SU-DHL-6 (cell line): Measurements from ENCODE around the gene BLOC1S2.

Source experiments
- EZH2phosphoT487 ChIP-seq: fragments of 200-600 bp; sonication (generic), shearing (Covaris generic); conservative IDR thresholded peaks from 2 replicates; pipeline ENCODE4 v1.6.1; 2018; ENCODE audit warnings: mild to moderate bottlenecking, antibody characterized with exemption, low read length, moderate library complexity, mixed read lengths
- TF ChIP-seq, protein P1 (sequence below): fragments of 200-600 bp; sonication (generic); IDR thresholded peaks from one replicate; pipeline ENCODE4 v1.5.1; 2017; ENCODE audit warnings: antibody characterized with exemption, mild to moderate bottlenecking, low read length, moderate library complexity; ENCODE audit not compliant: insufficient read depth, poor library complexity, severe bottlenecking

DNA sequence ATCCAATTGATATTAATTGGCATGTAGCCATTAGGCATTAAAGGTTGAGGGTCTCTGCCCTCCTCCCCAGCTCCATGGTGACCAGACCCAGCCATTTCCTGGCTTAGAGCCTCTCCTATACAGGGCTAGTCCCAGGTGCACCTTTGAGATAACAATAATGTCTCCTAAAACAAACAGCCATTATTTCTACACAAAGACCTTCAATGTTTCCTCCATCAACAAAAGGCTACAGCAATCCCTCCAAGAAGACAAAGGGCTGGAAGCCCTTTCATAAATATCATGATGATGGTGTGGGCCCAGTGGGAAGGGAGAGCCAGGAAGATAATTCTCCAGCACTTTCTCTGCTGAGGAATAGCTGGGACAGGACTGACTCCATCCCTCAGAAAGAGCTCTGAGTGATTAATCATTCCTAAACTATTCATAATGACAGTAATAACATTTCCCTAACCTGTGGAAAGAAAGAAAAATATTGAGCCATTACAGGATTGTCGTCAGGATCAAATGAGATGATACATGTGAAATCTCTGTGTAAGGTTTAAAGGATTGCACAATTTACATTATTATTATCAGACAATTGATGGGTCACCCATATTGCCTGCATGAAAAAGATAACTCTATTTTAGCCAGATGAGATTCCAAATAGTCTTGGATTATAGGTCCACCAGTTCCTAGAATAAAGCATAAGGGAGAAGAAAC, 33.4 kb upstream of the BLOC1S2 start:
- TF ChIP-seq, protein P1, sequence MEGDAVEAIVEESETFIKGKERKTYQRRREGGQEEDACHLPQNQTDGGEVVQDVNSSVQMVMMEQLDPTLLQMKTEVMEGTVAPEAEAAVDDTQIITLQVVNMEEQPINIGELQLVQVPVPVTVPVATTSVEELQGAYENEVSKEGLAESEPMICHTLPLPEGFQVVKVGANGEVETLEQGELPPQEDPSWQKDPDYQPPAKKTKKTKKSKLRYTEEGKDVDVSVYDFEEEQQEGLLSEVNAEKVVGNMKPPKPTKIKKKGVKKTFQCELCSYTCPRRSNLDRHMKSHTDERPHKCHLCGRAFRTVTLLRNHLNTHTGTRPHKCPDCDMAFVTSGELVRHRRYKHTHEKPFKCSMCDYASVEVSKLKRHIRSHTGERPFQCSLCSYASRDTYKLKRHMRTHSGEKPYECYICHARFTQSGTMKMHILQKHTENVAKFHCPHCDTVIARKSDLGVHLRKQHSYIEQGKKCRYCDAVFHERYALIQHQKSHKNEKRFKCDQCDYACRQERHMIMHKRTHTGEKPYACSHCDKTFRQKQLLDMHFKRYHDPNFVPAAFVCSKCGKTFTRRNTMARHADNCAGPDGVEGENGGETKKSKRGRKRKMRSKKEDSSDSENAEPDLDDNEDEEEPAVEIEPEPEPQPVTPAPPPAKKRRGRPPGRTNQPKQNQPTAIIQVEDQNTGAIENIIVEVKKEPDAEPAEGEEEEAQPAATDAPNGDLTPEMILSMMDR: no peak
- no peak for TF ChIP-seq EZH2phosphoT487
